GM18519 (cell line): ENCODE measurements around the gene PTPN7.
"Not testable (repeated sequence)": the region's sequence is repeated elsewhere in the genome, so short reads cannot be mapped to it uniquely, and the experiment has no call there.

Experiments used
- ATAC-seq: cut with Tn5 transposase; IDR thresholded peaks from one replicate; pipeline ENCODE4 v1.9.1; 2021; ENCODE audit warnings: mild to moderate bottlenecking, moderate library complexity; ENCODE audit not compliant: unreplicated experiment, low FRiP score

Gene PTPN7

DNA sequence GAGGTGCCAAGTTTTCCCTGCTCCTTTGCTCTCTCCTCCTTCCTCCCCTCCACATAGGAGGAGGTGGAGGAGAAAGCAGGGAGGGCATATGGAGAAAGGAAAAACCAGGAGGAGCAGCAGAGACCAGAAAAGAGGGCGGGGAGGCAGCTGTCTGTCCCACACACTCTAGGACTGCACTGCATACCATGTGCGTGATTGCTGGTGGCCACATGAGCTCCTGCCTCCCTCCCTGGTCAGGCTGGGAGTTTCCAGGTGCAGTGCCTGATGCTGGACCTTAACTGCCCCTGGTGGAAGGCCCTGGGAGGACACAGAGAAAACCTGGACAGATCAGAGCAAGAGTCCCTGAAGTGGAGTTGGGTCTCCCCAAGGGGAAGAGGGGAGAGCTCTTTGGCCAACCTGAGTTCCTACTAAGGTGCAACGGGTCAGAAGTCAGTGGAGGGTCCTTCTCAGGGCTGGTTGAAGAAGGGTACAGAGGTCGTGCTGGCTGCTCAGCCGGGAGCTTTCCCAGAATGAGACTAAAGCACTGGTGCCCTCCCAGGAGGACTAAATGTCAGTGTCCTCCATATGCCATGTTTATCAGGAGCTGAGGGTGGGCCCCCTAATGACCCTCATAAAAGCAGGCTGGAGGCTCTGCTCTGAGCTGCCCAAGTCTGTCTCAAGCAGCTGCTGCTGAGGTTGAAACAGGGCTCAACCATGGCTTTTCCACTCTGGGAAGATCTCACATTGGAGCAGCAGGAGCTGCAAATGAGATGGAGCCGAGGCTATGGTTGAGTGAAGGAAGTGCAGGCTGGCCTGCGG is 29.7 kb upstream of the PTPN7 start:
- ATAC-seq, result no peak

DNA sequence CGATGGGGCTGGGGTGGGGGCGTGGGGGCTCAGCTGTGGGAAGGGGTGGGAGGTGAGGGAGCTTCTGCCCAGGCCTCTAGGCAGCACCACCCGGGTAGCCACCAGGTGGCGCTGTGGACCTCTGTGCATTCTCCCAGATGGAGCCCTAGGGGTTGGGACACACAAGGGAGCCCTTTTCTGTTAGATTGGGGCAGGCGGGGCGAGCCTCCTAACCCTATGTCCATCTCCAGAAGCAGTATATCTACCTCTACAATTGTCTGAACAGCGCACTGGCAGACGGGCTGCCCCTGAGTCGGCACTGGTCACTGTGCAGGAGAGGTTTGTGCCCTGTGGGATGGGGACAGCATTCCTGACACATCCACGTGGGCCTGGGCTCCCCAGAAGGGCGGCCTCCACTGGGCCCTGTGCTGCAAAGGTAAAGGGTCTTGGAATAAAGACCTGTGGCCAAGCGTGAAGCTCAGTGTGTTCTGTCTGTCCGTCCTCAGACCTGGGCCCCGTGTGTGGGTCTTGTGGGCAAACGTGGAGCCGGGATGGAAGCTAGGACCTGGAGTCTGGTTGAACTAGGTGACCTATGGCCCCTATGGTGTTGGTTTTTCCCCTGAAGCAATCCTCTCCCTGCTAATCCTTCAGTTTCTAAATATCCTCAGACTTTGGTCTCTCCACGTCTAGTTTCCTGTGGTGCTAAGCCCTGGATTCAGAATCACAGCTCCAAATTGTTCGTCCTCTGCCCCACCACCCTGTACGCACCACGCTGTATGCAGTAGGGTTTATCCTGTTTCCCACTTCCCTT is 28.8 kb upstream of the PTPN7 start:
- no peak for ATAC-seq

- ATAC-seq, result no peak
Observed at GRCh38 chr1:202187697-202188407, 27.4 kb upstream of the PTPN7 start.

- no peak for ATAC-seq
Observed at GRCh38 chr1:202187041-202187671, 26.8 kb upstream of the PTPN7 start.

DNA sequence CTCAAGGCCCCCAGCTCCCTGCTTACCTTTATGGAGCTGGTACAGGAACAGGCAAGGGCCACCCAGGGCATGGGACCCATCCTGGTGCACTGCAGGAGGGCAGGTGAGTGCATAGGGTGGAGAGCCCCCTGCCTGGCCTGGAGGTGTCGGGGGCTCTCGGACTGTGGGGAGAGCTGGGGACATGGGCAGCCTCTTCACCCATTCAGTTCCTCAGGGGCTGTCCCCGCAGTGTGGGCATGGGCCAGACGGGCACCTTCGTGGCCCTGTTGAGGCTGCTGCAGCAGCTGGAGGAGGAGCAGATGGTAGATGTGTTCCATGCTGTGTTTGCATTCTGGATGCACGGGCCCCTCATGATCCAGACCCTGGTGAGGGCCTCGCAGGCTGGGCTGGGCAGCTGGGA is 25.9 kb upstream of the PTPN7 start:
- ATAC-seq, result no peak

GRCh38 chr1:202184750-202185460 is 24.5 kb upstream of the PTPN7 start:
- ATAC-seq, result no peak

- ATAC-seq, result no peak
Observed at GRCh38 chr1:202182040-202182877, 21.9 kb upstream of the PTPN7 start.

- no peak for ATAC-seq
Observed at GRCh38 chr1:202181586-202181985, 21.2 kb upstream of the PTPN7 start.

DNA sequence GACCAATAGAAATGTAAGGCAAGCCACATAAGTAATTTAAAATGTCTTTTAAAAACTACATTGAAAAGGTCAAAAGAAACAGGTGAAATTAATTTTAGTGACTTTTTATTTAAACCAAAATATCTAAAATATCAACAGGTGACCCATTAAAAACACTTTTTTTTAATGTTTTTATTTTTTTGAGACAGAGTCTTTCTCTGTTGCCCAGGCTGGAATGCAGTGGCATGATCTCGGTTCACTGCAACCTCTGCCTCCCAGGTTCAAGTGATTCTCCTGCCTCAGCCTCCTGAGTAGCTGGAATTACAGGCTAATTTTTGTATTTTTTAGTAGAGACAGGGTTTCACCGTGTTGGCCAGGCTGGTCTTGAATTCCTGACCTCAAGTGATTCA is 20.3 kb upstream of the PTPN7 start:
- ATAC-seq, result not testable (repeated sequence)

DNA sequence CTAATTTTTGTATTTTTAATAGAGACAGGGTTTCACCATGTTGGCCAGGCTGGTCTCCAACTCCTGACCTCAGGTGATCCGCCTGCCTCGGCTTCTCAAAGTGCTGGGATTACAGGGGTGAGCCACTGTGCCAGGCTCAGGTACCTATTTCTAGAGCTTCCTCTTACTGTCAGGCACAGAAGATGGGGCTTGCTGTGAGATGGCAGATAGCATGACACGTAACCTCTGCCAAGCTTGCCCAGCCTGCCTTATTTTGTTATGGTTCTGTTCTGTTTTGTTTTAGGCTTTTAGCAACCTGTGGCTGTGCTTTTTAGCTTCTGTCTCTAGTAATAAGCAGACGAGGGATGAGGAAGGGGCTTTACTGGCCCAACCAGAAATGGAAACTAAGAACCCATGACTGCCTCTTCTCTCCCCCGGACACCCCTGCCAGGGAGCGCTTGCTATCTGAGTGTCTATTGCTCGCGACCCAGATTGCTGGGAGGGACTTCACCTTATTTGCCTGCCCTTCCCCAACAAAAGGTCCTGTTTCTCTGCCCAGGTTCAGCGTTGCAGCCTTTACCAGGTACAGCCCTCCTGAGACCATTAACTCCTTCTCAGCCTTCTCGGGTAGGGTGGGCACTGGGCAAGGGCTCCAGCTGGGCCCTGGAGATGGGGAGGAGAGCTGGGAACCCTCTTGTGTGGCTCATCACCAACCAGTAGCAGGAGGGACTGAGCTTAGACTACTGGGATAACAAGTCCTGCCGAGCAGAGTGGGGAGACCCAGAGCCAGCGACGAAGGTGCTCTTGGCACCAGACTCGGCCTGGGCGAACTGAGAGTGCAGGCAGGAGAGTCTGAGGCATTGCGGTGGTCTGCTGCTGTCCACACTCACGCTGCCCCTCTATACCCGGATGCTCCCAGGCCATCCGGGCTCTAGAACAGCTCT is 19.7 kb upstream of the PTPN7 start:
- ATAC-seq, result no peak

- no peak for ATAC-seq
Observed at GRCh38 chr1:202176949-202177927, 16.8 kb upstream of the PTPN7 start.

DNA sequence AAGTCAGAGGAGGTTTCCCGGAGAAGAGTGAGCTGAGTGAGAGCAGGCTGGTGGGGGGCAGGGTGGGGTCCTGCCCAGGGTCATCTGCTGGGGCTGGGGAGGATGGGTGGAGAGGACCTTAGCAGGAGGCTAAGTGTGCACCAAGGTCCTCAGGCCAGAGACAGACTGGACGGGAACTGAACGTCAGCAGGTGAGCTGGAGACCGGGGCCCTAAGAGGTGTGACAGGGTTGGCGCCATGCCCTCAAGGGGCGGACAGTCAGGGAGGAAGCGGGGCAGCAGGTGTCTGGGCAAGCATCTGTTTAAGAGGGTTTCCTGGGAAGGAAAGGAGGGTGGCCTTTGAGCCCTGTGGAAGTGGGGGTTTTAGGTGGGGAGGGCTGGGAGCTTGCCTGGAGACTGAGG is 13.6 kb upstream of the PTPN7 start:
- ATAC-seq, result no peak

GRCh38 chr1:202172015-202172355 is 11.6 kb upstream of the PTPN7 start:
- no peak for ATAC-seq

DNA sequence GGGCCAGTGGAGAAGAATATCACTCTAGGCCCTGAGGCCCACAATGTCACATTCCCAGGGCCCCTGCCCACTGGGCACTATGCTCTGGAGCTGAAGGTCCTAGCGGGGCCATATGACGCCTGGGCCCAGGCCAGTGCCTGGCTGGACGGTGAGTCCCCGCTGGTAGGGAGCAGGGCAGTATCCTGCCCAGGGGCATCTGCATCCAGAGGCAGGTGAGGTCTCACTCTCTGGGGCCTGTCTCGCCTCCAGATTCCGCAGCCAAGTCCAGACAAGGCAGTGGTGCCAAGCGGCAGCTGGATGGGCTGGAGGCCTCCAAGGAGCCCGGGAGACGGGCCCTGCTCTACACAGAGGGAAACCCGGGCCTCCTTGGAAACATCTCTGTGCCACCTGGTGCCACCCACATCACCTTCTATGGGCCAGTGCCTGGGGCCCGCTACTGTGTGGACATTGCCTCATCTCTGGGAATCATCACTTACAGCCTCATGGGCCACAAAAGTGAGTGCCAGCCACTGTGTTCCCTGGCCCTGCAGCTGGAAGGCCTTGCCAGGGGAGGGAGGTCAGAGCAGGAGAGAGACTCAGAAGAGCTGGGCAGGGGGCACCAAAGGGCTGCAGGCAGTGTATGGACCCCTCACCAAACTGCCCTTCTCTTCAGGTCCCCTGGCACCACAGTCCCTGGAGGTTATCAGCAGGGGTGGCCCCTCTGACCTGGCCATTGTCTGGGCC is 11.1 kb upstream of the PTPN7 start:
- no peak for ATAC-seq

GRCh38 chr1:202170726-202171125 is 10.3 kb upstream of the PTPN7 start:
- no peak for ATAC-seq

- ATAC-seq, result no peak
Observed at GRCh38 chr1:202168861-202169260, 8.5 kb upstream of the PTPN7 start.
